OCI-LY1 (cell line): ENCODE data around the gene ERICH6.

ENCODE experiments used
- H2AFZ ChIP-seq: fragments of 200-600 bp; sonication (generic), shearing (Covaris generic); 2 replicates; pipeline ENCODE4 v1.6.0; 2014; ENCODE audit warnings: antibody characterized with exemption, mild to moderate bottlenecking, low read length
- H3F3A ChIP-seq: fragments of 200-600 bp; sonication (generic), shearing (Covaris generic); 2 replicates; pipeline ENCODE4 v1.6.0; 2014; ENCODE audit warnings: mild to moderate bottlenecking, antibody characterized with exemption, low read length, moderate library complexity; ENCODE audit not compliant: insufficient read depth
- H3K27ac ChIP-seq: fragments of 200-600 bp; sonication (generic); 2 replicates; pipeline ENCODE4 v1.5.1; 2014; ENCODE audit warnings: low read length, mixed run types, mild to moderate bottlenecking, low read depth; ENCODE audit not compliant: poor library complexity, severe bottlenecking
- H3K27me3 ChIP-seq: fragments of 200-600 bp; sonication (generic); 2 replicates; pipeline ENCODE4 v1.6.0; 2014; ENCODE audit warnings: antibody characterized with exemption, mild to moderate bottlenecking, low read length, moderate library complexity; ENCODE audit not compliant: insufficient read depth
- H3K36me3 ChIP-seq: fragments of 200-600 bp; sonication (generic); 2 replicates; pipeline ENCODE4 v1.6.1; 2014; ENCODE audit warnings: mild to moderate bottlenecking, antibody characterized with exemption, low read length, moderate library complexity, mixed read lengths; ENCODE audit not compliant: insufficient read depth
- H3K4me1 ChIP-seq: fragments of 200-600 bp; sonication (generic); 2 replicates; pipeline ENCODE4 v1.5.1; 2014; ENCODE audit warnings: mild to moderate bottlenecking, low read length, moderate library complexity; ENCODE audit not compliant: insufficient read depth, severe bottlenecking
- H3K4me2 ChIP-seq: fragments of 200-600 bp; sonication (generic), shearing (Covaris generic); 2 replicates; pipeline ENCODE4 v1.6.1; 2014; ENCODE audit warnings: low read length
- H3K4me3 ChIP-seq: fragments of 200-600 bp; sonication (generic); 2 replicates; pipeline ENCODE4 v1.5.1; 2014; ENCODE audit warnings: low read length, low read depth, mild to moderate bottlenecking, mixed read lengths; ENCODE audit not compliant: poor library complexity, severe bottlenecking
- H3K79me2 ChIP-seq: fragments of 200-600 bp; shearing (Covaris generic); 2 replicates; pipeline ENCODE4 v1.6.1; 2016; ENCODE audit warnings: mixed run types, low read length, mixed read lengths; ENCODE audit not compliant: insufficient read depth
- H3K9ac ChIP-seq: fragments of 200-600 bp; sonication (generic), shearing (Covaris generic); 2 replicates; pipeline ENCODE4 v1.6.1; 2014; ENCODE audit warnings: mild to moderate bottlenecking, low read length, mixed read lengths
- H3K9me2 ChIP-seq: fragments of 200-600 bp; sonication (generic), shearing (Covaris generic); 2 replicates; pipeline ENCODE4 v1.6.1; 2014; ENCODE audit warnings: low read depth, mild to moderate bottlenecking, low read length, mixed read lengths
- H3K9me3 ChIP-seq: fragments of 200-600 bp; shearing (Covaris generic); 2 replicates; pipeline ENCODE4 v1.6.1; 2014; ENCODE audit warnings: low read length, mixed read lengths
- H4K20me1 ChIP-seq: fragments of 200-600 bp; sonication (generic), shearing (Covaris generic); 2 replicates; pipeline ENCODE4 v1.6.0; 2016; ENCODE audit warnings: mild to moderate bottlenecking, low read length; ENCODE audit not compliant: insufficient read depth
- EZH2 ChIP-seq: fragments of 200-600 bp; sonication (generic), shearing (Covaris generic); IDR thresholded peaks from 2 replicates; pipeline ENCODE4 v1.8.0; 2017; ENCODE audit warnings: borderline replicate concordance, mixed run types, mild to moderate bottlenecking, antibody characterized with exemption, low read length, moderate library complexity, mixed read lengths
- TF ChIP-seq, protein P1 (sequence below): fragments of 200-600 bp; sonication (generic), shearing (Covaris generic); IDR thresholded peaks from 2 replicates; pipeline ENCODE4 v1.5.1; 2017; ENCODE audit warnings: mild to moderate bottlenecking, antibody characterized with exemption, low read length, moderate library complexity, mixed read lengths

Gene ERICH6

DNA sequence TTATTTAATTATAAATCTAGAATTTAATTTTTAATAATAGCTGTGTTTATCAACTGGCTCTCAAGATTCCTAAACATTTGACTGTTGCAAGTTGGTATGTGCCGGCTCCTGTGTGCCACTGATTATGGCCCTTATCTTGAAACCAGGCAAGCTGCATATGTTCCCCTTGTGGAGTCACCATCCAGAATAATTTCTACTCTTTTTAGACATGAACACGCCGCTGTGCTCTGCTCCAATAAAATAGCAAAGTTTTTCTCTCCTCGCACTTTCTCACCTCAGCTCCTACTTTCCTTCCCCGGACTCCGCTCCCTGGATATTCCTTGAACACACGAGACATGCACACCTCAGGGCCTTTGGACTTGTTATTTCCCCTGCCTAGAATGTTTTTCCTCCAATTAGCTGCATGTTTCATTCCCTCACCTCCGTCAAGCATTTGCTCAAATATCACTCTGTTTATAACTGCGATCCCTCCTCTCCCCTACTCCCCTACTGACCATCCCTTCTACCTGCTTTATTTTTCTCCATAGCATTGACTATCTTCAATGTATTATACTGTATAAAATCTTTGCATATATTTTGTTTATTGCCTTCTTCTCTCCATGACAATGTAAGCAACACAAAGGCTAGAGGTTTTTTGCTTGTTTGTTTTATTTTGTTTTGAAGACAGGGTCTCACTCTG, 26.1 kb upstream of the ERICH6 start:
- Histone ChIP-seq H3K36me3 (no peaks in the 10 kb centered on the region), H3K4me1 (peaks cover under 1% of the 10 kb centered on the region), H3K9me2 (no peaks in the 10 kb centered on the region), H3K79me2 (no peaks in the 10 kb centered on the region), H3K4me3 (no peak overlapping the region), H2AFZ (no peak overlapping the region), H3K27ac (no peak overlapping the region), H3K4me2 (no peak overlapping the region), H3K27me3 (no peaks in the 10 kb centered on the region), H3F3A (no peaks in the 10 kb centered on the region), H3K9me3 (no peaks in the 10 kb centered on the region), H4K20me1 (no peaks in the 10 kb centered on the region), H3K9ac (no peak overlapping the region)
- no peak for TF ChIP-seq EZH2
- TF ChIP-seq, protein P1, sequence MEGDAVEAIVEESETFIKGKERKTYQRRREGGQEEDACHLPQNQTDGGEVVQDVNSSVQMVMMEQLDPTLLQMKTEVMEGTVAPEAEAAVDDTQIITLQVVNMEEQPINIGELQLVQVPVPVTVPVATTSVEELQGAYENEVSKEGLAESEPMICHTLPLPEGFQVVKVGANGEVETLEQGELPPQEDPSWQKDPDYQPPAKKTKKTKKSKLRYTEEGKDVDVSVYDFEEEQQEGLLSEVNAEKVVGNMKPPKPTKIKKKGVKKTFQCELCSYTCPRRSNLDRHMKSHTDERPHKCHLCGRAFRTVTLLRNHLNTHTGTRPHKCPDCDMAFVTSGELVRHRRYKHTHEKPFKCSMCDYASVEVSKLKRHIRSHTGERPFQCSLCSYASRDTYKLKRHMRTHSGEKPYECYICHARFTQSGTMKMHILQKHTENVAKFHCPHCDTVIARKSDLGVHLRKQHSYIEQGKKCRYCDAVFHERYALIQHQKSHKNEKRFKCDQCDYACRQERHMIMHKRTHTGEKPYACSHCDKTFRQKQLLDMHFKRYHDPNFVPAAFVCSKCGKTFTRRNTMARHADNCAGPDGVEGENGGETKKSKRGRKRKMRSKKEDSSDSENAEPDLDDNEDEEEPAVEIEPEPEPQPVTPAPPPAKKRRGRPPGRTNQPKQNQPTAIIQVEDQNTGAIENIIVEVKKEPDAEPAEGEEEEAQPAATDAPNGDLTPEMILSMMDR = no peak

GRCh38 chr3:150727653-150728502, 24.2 kb upstream of the ERICH6 start:
- Histone ChIP-seq H3F3A (no peaks in the 10 kb centered on the region), H4K20me1 (no peaks in the 10 kb centered on the region), H3K36me3 (no peaks in the 10 kb centered on the region), H3K79me2 (no peaks in the 10 kb centered on the region), H3K9me3 (no peaks in the 10 kb centered on the region), H3K4me1 (peaks cover 14% of the 10 kb centered on the region), H3K4me2 (no peak overlapping the region), H3K9me2 (no peaks in the 10 kb centered on the region), H3K4me3 (no peak overlapping the region), H3K9ac (no peak overlapping the region), H2AFZ (no peak overlapping the region), H3K27ac (no peak overlapping the region), H3K27me3 (no peaks in the 10 kb centered on the region)
- TF ChIP-seq, protein P1 = no peak
- no peak for TF ChIP-seq EZH2

GRCh38 chr3:150725548-150725947, 21.8 kb upstream of the ERICH6 start:
- Histone ChIP-seq H3K4me1 (peaks cover 22% of the 10 kb centered on the region), H3K9ac (no peak overlapping the region)

More at GRCh38 chr3:150725548-150725947, 21.8 kb upstream of the ERICH6 start:
- no peaks in the 10 kb centered on the region for H4K20me1 ChIP-seq
- no peak for TF ChIP-seq EZH2
- TF ChIP-seq, protein P1 = no peak
- H3K9me2 ChIP-seq = no peaks in the 10 kb centered on the region
- no peak overlapping the region for H2AFZ ChIP-seq
- H3K36me3 ChIP-seq = no peaks in the 10 kb centered on the region
- no peaks in the 10 kb centered on the region for H3K27me3 ChIP-seq
- H3K4me2 ChIP-seq = no peak overlapping the region
- no peak overlapping the region for H3K4me3 ChIP-seq
- H3F3A ChIP-seq = no peaks in the 10 kb centered on the region
- no peak overlapping the region for H3K27ac ChIP-seq
- no peaks in the 10 kb centered on the region for H3K79me2 ChIP-seq
- no peaks in the 10 kb centered on the region for H3K9me3 ChIP-seq
